NCI-H1092 treated with DMSO at 0.1 percent for 48 hours (cell line): Measurements from ENCODE around the gene MRAP2.
"Not testable (repeated sequence)": the region's sequence is repeated elsewhere in the genome, so short reads cannot be mapped to it uniquely, and the experiment has no call there.

Source experiments
- DNase-seq: peaks from one replicate; lab custom pipeline; 2025; lab: John Stamatoyannopoulos, UW

Gene MRAP2

GRCh38 chr6:84077645-84078044 lies 44.1 kb downstream of the MRAP2 start:
- DNase-seq, result no peak

GRCh38 chr6:84078335-84078734 lies 44.8 kb downstream of the MRAP2 start:
- DNase-seq, result no peak

- no peak for DNase-seq
Observed at GRCh38 chr6:84081222-84081621, 47.6 kb downstream of the MRAP2 start.

GRCh38 chr6:84082689-84083265 lies 49.2 kb downstream of the MRAP2 start:
- no peak for DNase-seq

GRCh38 chr6:84084705-84085104 lies 51.1 kb downstream of the MRAP2 start:
- not testable (repeated sequence) for DNase-seq

GRCh38 chr6:84086056-84086455 lies 52.5 kb downstream of the MRAP2 start:
- no peak for DNase-seq

GRCh38 chr6:84086545-84087429 lies 53.2 kb downstream of the MRAP2 start:
- DNase-seq, result no peak

- no peak for DNase-seq
Observed at GRCh38 chr6:84089081-84089480, 55.5 kb downstream of the MRAP2 start.

GRCh38 chr6:84089552-84089951 lies 56.0 kb downstream of the MRAP2 start:
- DNase-seq, result no peak

- no peak for DNase-seq
Observed at GRCh38 chr6:84093441-84094435, 60.2 kb downstream of the MRAP2 start.

GRCh38 chr6:84095156-84095555 lies 61.6 kb downstream of the MRAP2 start:
- DNase-seq, result peak; percentile 1

- DNase-seq, result no peak
Observed at GRCh38 chr6:84103029-84103428, 69.5 kb downstream of the MRAP2 start.

GRCh38 chr6:84105215-84105924 lies 71.8 kb downstream of the MRAP2 start:
- not testable (repeated sequence) for DNase-seq

- DNase-seq, result no peak
Observed at GRCh38 chr6:84107495-84107894, 73.9 kb downstream of the MRAP2 start.

- not testable (repeated sequence) for DNase-seq
Observed at GRCh38 chr6:84111351-84111750, 77.8 kb downstream of the MRAP2 start.

- DNase-seq, result not testable (repeated sequence)
Observed at GRCh38 chr6:84114933-84115594, 81.5 kb downstream of the MRAP2 start.

GRCh38 chr6:84118191-84118590 lies 84.6 kb downstream of the MRAP2 start:
- no peak for DNase-seq

GRCh38 chr6:84119277-84119676 lies 85.7 kb downstream of the MRAP2 start:
- no peak for DNase-seq

GRCh38 chr6:84123186-84123585 lies 89.6 kb downstream of the MRAP2 start:
- no peak for DNase-seq

- not testable (repeated sequence) for DNase-seq
Observed at GRCh38 chr6:84129588-84129987, 96.0 kb downstream of the MRAP2 start.

GRCh38 chr6:84133385-84133784 lies 99.8 kb downstream of the MRAP2 start:
- DNase-seq, result not testable (repeated sequence)
